ENCODE results near the gene CCDC88B.

CCDC88B gene, protein sequence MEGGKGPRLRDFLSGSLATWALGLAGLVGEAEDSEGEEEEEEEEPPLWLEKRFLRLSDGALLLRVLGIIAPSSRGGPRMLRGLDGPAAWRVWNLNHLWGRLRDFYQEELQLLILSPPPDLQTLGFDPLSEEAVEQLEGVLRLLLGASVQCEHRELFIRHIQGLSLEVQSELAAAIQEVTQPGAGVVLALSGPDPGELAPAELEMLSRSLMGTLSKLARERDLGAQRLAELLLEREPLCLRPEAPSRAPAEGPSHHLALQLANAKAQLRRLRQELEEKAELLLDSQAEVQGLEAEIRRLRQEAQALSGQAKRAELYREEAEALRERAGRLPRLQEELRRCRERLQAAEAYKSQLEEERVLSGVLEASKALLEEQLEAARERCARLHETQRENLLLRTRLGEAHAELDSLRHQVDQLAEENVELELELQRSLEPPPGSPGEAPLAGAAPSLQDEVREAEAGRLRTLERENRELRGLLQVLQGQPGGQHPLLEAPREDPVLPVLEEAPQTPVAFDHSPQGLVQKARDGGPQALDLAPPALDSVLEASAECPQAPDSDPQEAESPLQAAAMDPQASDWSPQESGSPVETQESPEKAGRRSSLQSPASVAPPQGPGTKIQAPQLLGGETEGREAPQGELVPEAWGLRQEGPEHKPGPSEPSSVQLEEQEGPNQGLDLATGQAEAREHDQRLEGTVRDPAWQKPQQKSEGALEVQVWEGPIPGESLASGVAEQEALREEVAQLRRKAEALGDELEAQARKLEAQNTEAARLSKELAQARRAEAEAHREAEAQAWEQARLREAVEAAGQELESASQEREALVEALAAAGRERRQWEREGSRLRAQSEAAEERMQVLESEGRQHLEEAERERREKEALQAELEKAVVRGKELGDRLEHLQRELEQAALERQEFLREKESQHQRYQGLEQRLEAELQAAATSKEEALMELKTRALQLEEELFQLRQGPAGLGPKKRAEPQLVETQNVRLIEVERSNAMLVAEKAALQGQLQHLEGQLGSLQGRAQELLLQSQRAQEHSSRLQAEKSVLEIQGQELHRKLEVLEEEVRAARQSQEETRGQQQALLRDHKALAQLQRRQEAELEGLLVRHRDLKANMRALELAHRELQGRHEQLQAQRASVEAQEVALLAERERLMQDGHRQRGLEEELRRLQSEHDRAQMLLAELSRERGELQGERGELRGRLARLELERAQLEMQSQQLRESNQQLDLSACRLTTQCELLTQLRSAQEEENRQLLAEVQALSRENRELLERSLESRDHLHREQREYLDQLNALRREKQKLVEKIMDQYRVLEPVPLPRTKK (N-terminal part only)

DNA sequence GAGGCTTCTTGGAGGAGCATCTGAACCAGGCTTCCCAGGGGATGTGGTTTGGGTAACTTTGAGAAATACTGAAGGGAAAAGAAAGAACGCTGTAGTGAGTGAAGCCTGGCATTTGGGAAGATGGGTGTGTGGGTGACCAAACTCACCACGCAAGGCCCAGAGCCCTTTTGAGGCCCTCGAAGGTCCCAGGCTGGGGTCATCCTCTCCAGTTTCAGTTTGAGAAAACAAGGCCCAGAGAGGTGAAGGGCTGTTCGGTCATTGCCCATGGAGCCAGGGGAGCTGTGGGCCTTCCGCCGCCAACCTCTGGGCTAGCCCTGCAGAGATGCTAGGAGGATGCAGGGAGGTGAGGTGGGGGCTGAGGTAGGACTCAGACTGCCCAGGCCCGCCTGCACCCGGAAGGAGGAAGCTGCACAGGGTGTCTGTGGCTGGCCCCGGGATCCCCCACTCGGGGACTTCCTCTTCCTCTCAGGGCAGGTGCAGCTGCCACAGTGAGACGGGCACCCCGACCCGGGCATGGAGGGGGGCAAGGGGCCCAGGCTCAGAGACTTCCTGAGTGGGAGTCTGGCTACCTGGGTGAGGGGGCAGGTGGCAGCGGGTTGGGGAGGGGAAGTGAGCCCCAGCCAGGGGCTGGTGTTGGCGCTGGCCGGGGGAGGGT lies at the start of gene CCDC88B:
CCDC88B (plus strand) TSS at position 451 of the 655 bp plus-strand sequence; CDS start at position 514, 63 bp downstream.
- peak; percentile 76 to 87 (median 77) for DNase-seq

DNA sequence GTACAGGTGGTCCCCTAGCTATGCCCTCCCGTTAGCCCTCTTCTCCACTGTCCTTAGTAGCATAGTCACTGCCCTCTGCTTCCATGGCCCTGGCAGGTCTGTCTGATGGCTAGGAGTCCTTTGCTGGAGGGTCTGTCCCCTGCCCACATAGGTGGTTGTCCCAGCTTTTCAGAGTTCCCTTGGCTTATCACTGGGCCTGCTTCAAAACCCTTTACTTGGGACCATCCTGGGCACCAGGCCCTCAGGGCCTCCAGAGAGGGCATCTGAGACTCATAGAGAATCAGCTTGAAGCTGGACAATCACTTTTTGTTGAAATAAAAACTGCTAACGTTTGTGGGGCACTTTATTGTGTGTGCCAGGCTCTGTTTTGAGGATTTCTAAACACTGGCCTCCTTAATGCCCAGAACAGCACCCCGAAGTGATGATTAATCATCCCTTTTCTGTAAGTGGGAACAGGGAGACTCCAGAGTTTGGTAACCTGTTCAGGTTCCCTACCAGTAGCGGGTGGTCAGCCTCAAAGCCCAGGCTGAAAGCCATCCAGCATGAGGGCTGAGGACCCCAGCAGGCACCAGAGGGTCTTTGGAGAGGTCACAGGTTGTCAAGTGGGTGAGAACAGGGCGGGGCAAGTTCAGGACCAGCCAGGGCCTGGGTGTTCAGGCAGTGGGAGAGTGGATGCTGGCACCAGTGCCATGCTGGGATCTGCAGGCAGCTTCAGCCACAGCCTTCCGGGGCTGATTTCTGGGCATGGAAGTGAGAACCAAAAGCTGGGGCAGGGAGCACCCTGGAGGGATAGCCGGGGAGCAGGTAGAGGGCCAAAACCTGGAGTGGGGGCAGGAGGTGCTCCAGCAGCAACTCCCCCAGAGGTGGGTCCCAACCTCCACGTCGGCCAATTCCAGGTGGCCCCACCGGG lies 49.4 kb upstream of the CCDC88B start:
- DNase-seq = peak; percentile 52 to 57 (median 52)

DNA sequence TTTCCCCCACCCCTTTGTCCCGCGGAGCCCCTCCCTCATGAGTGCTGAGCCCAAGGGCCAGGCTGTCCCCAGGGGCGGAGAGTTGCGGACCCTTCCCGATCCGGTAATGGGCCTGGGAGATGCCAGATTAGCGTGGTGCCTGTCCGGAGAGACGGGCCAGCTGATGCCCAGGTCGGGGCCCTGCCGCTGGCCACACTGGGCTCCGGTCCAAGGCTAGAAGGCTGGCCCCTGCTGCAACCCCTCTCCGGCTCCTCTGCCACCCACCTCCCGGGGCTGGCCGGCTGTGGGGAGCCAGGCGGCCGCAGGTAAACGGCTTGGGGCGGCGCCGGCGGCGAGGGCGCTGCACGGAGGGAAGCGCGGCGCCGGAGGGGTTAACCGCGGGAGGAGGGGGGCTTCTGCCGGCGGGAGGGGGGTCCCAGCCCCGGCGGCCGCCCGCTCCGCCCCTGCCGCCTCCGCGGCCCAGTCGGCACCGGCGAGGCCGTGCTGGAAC lies 48.7 kb upstream of the CCDC88B start, which contains the start of gene KCNK4:
KCNK4 (plus strand) TSS at position 41 of the 490 bp plus-strand sequence. CDS start 1,717 bp downstream, outside the sequence.
- no peak for DNase-seq

DNA sequence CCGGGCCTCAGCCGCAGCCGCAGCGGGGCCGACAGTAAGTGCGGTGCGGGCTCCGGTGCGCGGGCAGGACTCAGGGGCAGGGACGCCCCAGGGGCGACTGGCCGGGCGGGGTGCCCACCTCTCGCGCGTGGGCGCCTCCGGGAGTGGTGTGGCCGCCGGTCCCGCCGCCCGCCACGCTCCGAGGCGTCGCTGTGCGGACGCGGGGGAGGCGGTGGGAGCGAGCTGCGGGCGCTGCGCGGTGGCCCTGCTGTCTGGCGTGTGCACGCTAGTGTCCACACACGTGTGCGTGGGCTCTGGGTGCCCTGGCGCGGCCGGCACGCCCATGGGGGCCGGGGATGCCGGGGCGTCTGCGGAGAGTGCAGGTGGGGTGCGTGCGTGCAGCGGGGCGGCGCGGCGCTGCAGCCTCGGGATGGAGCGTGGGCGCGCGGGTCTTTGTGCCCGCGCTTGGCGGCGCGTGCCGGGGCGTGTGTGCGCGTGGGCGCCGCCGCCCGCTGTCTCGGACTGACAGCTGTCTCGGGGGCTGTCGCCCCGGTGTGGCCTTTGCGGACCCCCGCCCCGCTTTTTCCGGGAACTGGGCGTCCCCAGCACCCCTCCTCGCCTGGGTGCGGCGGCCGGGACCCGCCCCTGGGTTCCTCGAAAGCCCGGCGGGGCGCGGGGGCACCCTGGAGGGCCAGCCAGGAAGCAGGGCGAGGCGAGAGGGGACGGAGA lies 48.1 kb upstream of the CCDC88B start:
- no peak for DNase-seq

DNA sequence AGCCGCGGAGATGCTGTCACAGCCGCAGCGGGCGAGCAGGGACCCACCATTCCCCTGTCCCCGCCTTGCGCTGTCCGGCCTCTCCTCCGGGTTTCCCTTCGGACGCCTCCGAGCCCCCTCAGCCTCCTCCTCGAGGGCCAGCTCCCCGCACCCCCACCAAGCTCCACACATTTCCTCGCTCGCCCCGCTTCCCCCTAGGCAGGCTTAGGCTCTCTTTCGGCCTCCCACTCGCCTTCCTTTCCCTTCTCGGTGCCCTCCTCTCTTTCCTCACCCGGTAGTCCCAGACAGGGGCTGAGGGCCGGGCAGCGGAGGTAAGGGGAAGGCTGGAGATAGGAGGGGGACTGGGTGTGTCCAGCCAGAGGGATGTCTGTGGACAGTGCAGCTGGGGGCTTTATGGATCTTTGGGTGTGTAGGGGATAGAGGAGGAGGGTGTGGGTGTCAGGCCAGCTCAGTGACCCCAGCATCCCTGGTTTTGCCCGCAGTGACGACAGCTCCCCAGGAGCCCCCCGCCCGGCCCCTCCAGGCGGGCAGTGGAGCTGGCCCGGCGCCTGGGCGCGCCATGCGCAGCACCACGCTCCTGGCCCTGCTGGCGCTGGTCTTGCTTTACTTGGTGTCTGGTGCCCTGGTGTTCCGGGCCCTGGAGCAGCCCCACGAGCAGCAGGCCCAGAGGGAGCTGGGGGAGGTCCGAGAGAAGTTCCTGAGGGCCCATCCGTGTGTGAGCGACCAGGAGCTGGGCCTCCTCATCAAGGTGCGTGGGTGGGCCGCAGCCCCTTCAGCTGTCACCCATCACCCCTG lies 47.3 kb upstream of the CCDC88B start:
- DNase-seq = peak; percentile 41 to 63 (median 44)

DNA sequence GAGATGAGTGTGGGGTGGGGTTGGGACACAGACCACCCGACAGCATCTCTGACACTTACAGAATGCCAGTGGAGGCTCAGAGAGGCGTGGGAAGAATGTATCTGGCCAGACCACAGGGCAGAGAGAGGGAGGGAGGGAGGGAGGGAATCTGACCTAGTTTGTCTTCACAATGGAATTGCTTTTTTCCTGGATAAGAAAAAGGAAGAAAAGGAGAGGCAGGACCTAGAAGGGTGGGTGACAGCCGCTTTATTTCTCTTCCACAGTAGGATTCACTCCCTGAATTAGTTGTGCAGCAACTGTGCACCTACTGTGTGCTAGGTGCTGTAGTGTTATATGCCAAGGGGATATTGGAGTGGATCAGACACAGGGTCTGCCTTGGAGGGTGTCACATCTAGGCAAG lies 45.2 kb upstream of the CCDC88B start:
- no peak for DNase-seq

DNA sequence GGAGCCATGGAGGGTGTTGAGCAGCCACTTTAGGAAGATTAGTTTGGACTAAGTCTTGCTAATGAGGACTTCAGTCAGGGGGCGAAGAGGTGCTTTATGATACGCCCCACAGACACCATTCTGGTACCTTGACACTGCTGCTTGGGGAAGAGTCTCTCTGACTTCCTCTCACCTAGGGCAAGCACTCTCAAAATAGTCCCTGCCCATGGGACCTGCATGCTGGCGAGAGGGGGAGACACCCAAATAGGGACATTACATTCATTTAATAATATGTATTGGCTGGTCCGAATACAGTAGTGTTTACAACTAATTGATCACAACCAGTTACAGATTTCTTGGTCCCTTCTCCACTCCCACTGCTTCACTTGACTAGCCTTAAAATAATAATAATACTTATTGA lies 44.2 kb upstream of the CCDC88B start:
- no peak for DNase-seq

DNA sequence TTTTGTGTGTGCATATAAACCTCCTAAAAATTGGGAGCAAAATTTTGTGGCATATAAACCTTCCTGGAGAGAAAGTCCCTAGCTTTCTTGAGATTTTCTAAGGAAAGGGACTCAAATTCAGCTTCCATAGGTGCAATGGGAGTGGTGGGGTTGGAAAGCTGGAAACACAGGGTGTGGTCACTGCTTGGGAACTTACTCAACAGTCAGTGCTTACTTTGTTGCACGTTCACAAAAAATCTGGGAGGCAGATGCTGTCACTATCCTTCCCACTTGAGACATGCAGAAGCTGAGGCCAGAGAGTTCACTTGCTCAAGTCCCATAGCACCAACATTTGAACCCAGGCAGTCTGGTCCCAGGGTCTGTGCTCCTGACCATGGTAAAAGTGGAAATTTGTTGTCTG lies 43.8 kb upstream of the CCDC88B start:
- no peak for DNase-seq

DNA sequence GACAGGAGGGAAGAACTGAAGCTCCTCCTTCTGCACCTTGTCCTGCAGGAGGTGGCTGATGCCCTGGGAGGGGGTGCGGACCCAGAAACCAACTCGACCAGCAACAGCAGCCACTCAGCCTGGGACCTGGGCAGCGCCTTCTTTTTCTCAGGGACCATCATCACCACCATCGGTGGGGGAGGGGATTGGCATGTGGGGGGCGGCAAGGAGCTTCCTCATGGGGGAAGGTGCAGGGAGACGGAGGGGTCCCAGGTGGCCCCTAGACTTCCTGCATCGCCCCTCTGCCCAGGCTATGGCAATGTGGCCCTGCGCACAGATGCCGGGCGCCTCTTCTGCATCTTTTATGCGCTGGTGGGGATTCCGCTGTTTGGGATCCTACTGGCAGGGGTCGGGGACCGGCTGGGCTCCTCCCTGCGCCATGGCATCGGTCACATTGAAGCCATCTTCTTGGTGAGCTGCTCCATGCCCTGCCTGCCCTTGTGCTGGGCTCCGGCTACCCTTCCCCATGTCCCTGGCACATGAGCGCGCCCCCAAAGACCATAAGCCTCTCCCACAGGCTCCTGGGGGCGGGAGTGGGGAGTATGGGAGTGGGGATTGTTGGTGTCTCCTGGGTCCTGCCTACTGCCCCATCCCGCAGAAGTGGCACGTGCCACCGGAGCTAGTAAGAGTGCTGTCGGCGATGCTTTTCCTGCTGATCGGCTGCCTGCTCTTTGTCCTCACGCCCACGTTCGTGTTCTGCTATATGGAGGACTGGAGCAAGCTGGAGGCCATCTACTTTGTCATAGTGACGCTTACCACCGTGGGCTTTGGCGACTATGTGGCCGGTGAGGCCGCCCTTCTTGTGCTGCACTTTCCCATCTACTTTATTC lies 42.9 kb upstream of the CCDC88B start:
- peak; percentile 37 to 51 (median 45) for DNase-seq

DNA sequence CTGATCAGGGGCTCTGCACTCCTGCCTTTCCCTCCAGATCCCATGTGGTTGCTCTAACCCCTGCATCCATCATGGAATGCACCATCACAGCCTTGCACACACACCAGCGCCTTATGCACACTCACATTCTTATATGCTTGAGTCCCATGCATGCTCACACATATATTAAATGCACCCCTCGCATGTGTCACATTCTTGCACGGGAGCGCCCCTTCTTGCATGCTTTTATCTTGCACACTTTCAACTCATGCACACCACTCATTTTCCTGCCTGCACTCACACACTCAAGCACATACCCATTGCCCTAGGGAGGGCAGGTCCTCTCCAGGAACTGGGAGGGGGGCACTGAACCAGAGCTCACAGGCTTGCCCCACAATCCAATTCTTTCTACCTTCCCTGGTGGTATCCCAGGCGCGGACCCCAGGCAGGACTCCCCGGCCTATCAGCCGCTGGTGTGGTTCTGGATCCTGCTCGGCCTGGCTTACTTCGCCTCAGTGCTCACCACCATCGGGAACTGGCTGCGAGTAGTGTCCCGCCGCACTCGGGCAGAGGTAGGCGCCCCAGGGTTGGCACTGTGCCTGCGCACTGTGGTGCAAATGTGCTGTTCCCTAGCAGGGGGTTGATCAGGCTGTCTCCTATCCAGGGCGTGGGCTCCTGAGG lies 42.2 kb upstream of the CCDC88B start:
- no peak for DNase-seq

DNA sequence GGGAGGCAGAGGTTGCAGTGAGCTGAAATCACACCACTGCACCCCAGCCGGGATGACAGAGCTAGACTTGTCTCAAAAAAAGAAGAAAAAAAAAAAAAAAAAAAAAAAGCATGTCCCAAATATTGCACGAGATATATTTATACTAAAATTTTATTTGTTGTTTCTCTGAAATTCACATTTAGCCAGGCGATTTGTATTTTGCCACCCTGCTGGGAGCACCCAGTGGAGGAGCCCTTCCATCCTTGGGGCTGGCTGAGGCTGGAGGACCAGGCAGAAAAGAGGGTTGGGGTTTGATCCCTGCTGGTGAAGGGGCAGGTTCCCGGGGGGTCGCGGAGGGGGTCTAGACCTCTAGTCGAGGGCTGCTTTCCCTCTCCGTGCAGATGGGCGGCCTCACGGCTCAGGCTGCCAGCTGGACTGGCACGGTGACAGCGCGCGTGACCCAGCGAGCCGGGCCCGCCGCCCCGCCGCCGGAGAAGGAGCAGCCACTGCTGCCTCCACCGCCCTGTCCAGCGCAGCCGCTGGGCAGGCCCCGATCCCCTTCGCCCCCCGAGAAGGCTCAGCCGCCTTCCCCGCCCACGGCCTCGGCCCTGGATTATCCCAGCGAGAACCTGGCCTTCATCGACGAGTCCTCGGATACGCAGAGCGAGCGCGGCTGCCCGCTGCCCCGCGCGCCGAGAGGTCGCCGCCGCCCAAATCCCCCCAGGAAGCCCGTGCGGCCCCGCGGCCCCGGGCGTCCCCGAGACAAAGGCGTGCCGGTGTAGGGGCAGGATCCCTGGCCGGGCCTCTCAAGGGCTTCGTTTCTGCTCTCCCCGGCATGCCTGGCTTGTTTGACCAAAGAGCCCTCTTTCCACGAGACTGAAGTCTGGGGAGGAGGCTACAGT lies 40.8 kb upstream of the CCDC88B start:
- DNase-seq = peak; percentile 36 to 65 (median 54)

DNA sequence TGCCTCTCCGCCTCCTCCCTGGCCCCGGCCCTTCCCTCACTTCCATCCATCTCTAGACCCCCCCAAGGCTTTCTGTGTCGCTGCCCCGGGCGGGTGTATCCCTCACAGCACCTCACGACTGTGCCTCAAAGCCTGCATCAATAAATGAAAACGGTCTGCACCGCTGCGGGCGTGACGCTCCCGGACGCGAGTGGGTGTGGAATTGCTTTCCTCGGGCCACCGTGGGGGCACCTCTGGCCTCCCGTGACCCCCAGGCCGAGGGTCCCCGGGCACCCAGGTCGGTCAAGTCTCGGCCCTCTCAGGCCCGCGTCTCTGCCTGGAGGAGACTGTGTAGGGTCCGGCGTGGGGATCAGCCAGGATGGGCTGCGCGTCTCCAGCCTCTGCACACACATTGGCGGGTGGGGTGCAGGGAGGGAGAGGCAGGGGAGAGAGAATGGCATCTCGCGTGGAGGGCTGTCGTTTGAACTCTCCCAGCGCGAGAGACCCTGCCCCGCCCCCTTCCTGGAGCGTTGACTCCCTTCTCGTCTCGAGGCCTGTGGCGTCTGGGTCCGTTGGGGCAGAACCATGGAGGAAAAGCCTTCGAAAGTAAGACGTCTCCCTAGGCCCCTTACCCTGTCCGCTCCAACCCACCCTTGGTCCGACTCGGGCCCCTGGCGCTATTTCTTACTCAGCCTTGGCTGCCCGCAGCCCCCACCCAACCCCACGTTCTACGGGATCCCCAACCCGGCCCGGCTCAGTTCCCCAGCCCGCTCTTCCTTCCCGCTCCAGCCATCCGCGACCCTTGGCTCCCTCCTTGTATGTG lies 40.0 kb upstream of the CCDC88B start, which contains the start of gene CATSPERZ:
CATSPERZ (plus strand) TSS at position 512 of the 802 bp plus-strand sequence; CDS start at position 565, 53 bp downstream.
- DNase-seq = peak in 1 of 3 donors; percentile 21

DNA sequence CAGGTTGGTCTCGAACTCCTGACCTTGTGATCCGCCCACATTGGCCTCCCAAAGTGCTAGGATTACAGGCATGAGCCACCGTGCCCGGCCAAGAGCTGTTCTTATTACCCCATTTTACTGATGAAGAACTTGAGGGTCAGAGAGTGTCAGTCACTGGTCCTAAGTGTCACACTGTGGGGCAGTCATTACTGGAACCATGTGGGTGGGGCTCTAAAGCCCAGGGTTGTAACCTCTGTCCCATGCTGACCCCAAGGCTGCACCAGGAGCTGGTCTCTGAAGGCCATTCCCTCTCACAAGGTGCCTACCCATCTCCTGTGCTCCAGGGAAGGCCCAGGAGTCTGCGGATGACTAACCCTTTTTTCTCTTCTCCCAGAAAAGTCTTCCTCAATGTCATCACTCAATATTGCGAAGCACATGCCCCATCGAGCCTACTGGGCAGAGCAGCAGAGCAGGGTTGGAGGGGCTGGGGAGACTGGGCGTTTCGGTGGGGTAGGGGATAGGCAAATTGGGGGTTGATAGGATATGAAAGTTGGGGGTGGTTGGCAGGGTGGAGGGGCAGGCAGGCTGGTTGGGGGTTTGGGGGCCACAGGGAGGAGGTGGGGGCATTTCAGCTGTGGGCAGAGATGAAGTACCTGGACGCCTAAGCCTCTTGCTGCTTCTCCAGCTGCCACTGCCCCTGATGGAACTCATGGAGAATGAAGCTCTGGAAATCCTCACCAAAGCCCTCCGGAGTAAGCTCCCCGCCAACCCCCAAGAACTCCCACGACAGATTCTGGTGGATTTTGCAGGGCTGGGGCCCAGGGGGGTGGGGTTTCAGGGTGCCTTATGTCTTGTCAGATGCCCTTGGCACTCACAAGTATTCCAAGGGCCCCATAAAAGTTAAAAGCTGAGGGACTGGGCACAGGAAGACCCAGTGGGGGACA lies 36.6 kb upstream of the CCDC88B start:
- DNase-seq = peak in 1 of 3 donors; percentile 25

DNA sequence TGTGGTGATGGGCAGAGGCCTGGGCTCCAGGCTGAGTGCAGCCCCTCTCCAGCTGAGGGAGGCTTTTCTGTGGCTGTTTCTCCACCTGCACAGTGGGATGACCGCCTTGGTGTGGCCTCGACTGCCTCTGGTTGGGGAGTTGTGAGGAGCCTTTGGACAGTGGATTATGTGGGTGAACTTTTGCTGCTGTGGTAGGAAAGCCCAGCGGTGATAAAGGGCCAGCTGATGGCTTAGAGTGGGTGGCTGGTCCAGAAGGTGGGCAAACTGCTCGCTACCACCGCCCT lies 36.0 kb upstream of the CCDC88B start:
- no peak for DNase-seq

All from suppressor macrophage treated with lipopolysaccharide for 1 hour (primary cell).